NCI-H345 treated with DMSO at 0.1 percent for 48 hours (cell line): ENCODE results near the gene ASB6.

Source experiments
- DNase-seq: peaks from one replicate; lab custom pipeline; 2025; ENCODE audit not compliant: unreplicated experiment; lab: John Stamatoyannopoulos, UW

The ASB6 gene

DNA sequence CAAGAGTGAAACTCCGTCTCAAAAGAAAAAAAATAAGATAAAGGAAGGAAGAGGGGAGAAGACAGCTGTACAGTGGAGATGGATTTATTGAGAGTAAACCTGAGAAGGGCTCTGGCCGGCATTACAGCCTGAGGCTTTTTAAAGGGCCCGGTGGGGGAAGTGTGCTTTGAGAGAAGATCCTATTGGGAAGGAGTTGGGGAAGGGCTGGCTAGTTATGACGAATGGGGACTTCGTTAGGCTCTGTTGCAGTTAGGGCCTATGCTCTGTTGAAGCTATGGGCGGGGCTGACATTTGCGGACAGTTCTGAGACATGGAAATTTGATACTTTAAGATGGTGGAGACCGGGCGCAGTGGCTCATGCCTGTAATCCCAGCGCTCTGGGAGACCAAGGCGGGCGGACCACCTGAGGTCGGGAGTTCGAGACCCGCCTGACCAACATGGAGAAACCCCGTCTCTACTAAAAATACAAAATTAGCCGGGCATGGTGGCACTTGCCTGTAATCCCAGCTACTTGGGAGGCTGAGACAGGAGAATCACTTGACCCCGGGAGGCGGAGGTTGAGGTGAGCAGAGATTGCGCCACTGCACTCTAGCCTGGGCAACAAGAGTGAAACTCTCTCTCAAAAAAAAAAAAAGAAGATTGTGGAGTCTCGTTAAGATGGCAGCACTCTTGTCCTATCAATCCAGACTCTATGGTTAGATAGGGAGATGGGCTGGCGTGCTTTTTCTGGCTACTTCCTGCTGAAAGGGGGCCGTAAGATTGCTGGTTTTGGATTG, 54.3 kb downstream of the ASB6 start:
- no peak for DNase-seq

DNA sequence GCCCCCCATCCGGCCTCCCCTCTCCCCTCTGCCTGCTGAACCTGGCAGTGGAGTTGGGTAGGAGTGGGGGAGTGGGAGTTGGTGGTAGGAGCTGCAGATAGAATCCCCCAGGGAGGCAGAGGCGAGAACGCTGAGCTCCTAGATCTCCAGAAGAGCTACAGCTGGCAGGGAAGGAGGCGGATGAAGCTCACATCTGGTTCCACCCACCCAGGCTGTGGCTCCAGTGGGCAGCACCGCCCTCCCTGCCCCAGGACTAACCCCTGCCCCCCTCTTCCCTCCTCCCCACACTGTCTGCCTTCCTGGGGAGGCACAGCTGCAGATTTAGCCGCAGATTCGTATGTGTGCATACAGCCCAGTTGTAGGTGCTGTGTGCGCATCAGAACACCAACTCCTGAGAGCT, 55.3 kb downstream of the ASB6 start:
- no peak for DNase-seq

- no peak for DNase-seq
Observed at GRCh38 chr9:129586245-129586644, 55.7 kb downstream of the ASB6 start.

- DNase-seq: no peak
Observed at GRCh38 chr9:129585352-129585751, 56.6 kb downstream of the ASB6 start.
